HepG2 (cell line): ENCODE measurements around the gene BSG. TPM values are rescaled to one million over a fixed set of nuclear protein-coding genes. Genes with fewer than 3 reads are reported as not detected.
A peak's percentile ranks its signal among the peaks of the same experiment; 100 is the strongest.

Source experiments
- ATAC-seq: fragments of 200-7000 bp; cut with Tn5 transposase; 3 replicates; pipeline ENCODE4 v1.9.1; 2020; ENCODE audit warnings: mild to moderate bottlenecking, moderate library complexity
- BruUV-seq: library from RNA; stranded (reverse); fragments of 400-500 nt; replicated peaks from 2 replicates; lab custom pipeline; 2021; lab: Mats Ljungman, UMichigan
- CTCF ChIA-PET: fragments of 300-600 bp; formaldehyde crosslinking; extraction: SDS; loops from one replicate; lab custom pipeline; 2021; ENCODE audit warnings: low total read pairs, inconsistent platforms, low intra/inter-chr PET ratio; lab: Yijun Ruan, JAX
- POLR2A ChIA-PET: fragments of 350-600 bp; sonication (Branson Sonifier 250); formaldehyde crosslinking; loops from one replicate; lab custom pipeline; 2020; ENCODE audit warnings: antibody characterized with exemption, inconsistent platforms; lab: Yijun Ruan, JAX
- DNase-seq: peaks from one replicate; pipeline ENCODE4 v3.0.0-alpha.2; 2015; ENCODE audit warnings: low spot score
- FAIRE-seq: peaks from 3 replicates; lab custom pipeline; 2011; peaks lifted over from hg19 to GRCh38; lab: Jason Lieb, UNC
- H2AFZ ChIP-seq: one replicate; pipeline ENCODE4 v1.6.1; 2011; ENCODE audit warnings: low read length, inconsistent platforms
- H3K27ac ChIP-seq: fragments of 300-600 bp; 3 replicates; pipeline ENCODE4 v1.8.0; 2011; ENCODE audit warnings: mixed run types, mild to moderate bottlenecking, mixed read lengths, low read length, inconsistent platforms; ENCODE audit not compliant: insufficient read depth; ENCODE audit errors: extremely low read length
- H3K27me3 ChIP-seq, 2 experiments: fragments of 200-600 bp in 1 of 2; 2 replicates in 1 of 2; 3 replicates in 1 of 2; pipeline versions ENCODE4 v1.6.0 to v1.8.0; 2011; ENCODE audit warnings: low read length in 2 of 2, mild to moderate bottlenecking in 2 of 2, moderate library complexity in 2 of 2, inconsistent platforms in 1 of 2; ENCODE audit not compliant: insufficient read depth in 2 of 2, control insufficient read depth in 1 of 2
- H3K36me3 ChIP-seq, 2 experiments: fragments of 200-600 bp in 1 of 2; replicated peaks in 1 of 2; 2 replicates in 1 of 2; 3 replicates in 1 of 2; pipeline versions ENCODE4 v1.5.1 to v1.8.0; 2011; ENCODE audit warnings: low read length in 2 of 2, inconsistent platforms in 1 of 2; ENCODE audit not compliant: insufficient read depth in 2 of 2, control insufficient read depth in 1 of 2
- H3K4me1 ChIP-seq: 2 replicates; pipeline ENCODE4 v1.5.1; 2012; ENCODE audit warnings: low read length, inconsistent platforms; ENCODE audit not compliant: insufficient read depth
- H3K4me2 ChIP-seq: 2 replicates; pipeline ENCODE4 v1.6.0; 2011; ENCODE audit warnings: low read depth, low read length, inconsistent platforms
- H3K4me3 ChIP-seq, 3 experiments: fragments of 200-600 bp in 1 of 3; sonication (generic), shearing (Covaris generic) in 1 of 3; replicated peaks in 1 of 3; 2 replicates each; pipeline ENCODE4 v1.5.1; 2011 to 2016; ENCODE audit warnings: low read length in 3 of 3, inconsistent platforms in 2 of 3, low read depth in 2 of 3, mild to moderate bottlenecking in 2 of 3, control low read depth in 1 of 3, mixed read lengths in 1 of 3; ENCODE audit not compliant: insufficient read depth in 1 of 3
- H3K79me2 ChIP-seq: one replicate; pipeline ENCODE4 v1.6.1; 2011; ENCODE audit warnings: low read length, inconsistent platforms; ENCODE audit not compliant: insufficient read depth
- H3K9ac ChIP-seq: 2 replicates; pipeline ENCODE4 v1.6.0; 2011; ENCODE audit warnings: mild to moderate bottlenecking, low read depth, low read length, inconsistent platforms; ENCODE audit not compliant: insufficient read depth
- H3K9me3 ChIP-seq: 2 replicates; pipeline ENCODE4 v1.5.1; 2012; ENCODE audit warnings: mild to moderate bottlenecking, low read length
- H4K20me1 ChIP-seq: 2 replicates; pipeline ENCODE4 v1.6.0; 2011; ENCODE audit warnings: inconsistent platforms, mild to moderate bottlenecking, low read length, moderate library complexity; ENCODE audit not compliant: insufficient read depth
- ADNP ChIP-seq: sonication (generic); formaldehyde crosslinking; IDR thresholded peaks from 2 replicates; pipeline ENCODE4 v1.4.0; 2020; ENCODE audit warnings: missing genetic modification reagents
- EP300 ChIP-seq, 3 experiments: sonication (generic) in 1 of 3; formaldehyde crosslinking in 1 of 3; IDR thresholded peaks; 2 replicates each; pipeline versions ENCODE4 v1.5.1 to v1.6.1; 2011 to 2020; ENCODE audit warnings: low read depth in 2 of 3, low read length in 2 of 3, borderline replicate concordance in 1 of 3, improper control_type of control experiment in 1 of 3, mild to moderate bottlenecking in 1 of 3, missing genetic modification reagents in 1 of 3, moderate library complexity in 1 of 3
- GATAD2A ChIP-seq: IDR thresholded peaks from 2 replicates; pipeline ENCODE4 v1.6.1; 2016
- MTA1 ChIP-seq: sonication (generic); formaldehyde crosslinking; IDR thresholded peaks from 2 replicates; pipeline ENCODE4 v1.4.0; 2020; ENCODE audit warnings: missing genetic modification reagents, mild to moderate bottlenecking, borderline replicate concordance
- NR2F2 ChIP-seq: IDR thresholded peaks from 2 replicates; pipeline ENCODE4 v1.6.1; 2012; ENCODE audit warnings: low read depth, inconsistent platforms, borderline replicate concordance
- PPARG ChIP-seq: conservative IDR thresholded peaks from 2 replicates; pipeline ENCODE4 v1.6.1; 2016; ENCODE audit warnings: missing biosample characterization, missing genetic modification reagents
- RNF219 ChIP-seq: sonication (generic); formaldehyde crosslinking; IDR thresholded peaks from 2 replicates; pipeline ENCODE4 v1.5.0; 2020; ENCODE audit warnings: mild to moderate bottlenecking, missing genetic modification reagents
- SALL1 ChIP-seq: sonication (generic); formaldehyde crosslinking; IDR thresholded peaks from 2 replicates; pipeline ENCODE4 v1.8.0; 2022; ENCODE audit warnings: mild to moderate bottlenecking, missing genetic modification reagents
- SPEN ChIP-seq: sonication (generic); formaldehyde crosslinking; IDR thresholded peaks from 2 replicates; pipeline ENCODE4 v1.5.1; 2020; ENCODE audit warnings: low read depth, mild to moderate bottlenecking, missing genetic modification reagents
- TBX3 ChIP-seq: fragments of 450-650 bp; IDR thresholded peaks from 2 replicates; pipeline ENCODE4 v1.6.1; 2017; ENCODE audit warnings: antibody characterized with exemption, mild to moderate bottlenecking, inconsistent platforms, borderline replicate concordance
- TCF7L2 ChIP-seq: IDR thresholded peaks from 2 replicates; pipeline ENCODE4 v1.6.1; 2011; ENCODE audit warnings: mild to moderate bottlenecking, low read depth, low read length, moderate library complexity
- YEATS4 ChIP-seq: sonication (generic); formaldehyde crosslinking; IDR thresholded peaks from 2 replicates; pipeline ENCODE4 v1.4.0; 2020; ENCODE audit warnings: missing genetic modification reagents, borderline replicate concordance
- ZBTB38 ChIP-seq: sonication (generic); formaldehyde crosslinking; IDR thresholded peaks from 2 replicates; pipeline ENCODE4 v1.5.1; 2020; ENCODE audit warnings: mild to moderate bottlenecking, missing genetic modification reagents
- ZFY ChIP-seq: sonication (generic); formaldehyde crosslinking; IDR thresholded peaks from 2 replicates; pipeline ENCODE4 v1.4.0; 2020; ENCODE audit warnings: missing genetic modification reagents
- ZMYM3 ChIP-seq: sonication (generic); formaldehyde crosslinking; IDR thresholded peaks from 2 replicates; pipeline ENCODE4 v1.5.1; 2020; ENCODE audit warnings: mild to moderate bottlenecking, missing genetic modification reagents
- ZNF431 ChIP-seq: sonication (generic); formaldehyde crosslinking; IDR thresholded peaks from 2 replicates; pipeline ENCODE4 v1.9.0; 2022; ENCODE audit warnings: missing genetic modification reagents, low read depth, mild to moderate bottlenecking, borderline replicate concordance
- ZNF724P ChIP-seq: sonication (generic); formaldehyde crosslinking; IDR thresholded peaks from 2 replicates; pipeline ENCODE4 v1.8.0; 2022; ENCODE audit warnings: missing genetic modification reagents, borderline replicate concordance
- ZNF772 ChIP-seq: sonication (generic); formaldehyde crosslinking; IDR thresholded peaks from 2 replicates; pipeline ENCODE4 v1.5.0; 2020; ENCODE audit warnings: mild to moderate bottlenecking, missing genetic modification reagents
- ZNF83 ChIP-seq: sonication (generic); formaldehyde crosslinking; IDR thresholded peaks from 2 replicates; pipeline ENCODE4 v1.4.0; 2020; ENCODE audit warnings: missing genetic modification reagents, mild to moderate bottlenecking, borderline replicate concordance
- ZSCAN9 ChIP-seq: IDR thresholded peaks from 2 replicates; pipeline ENCODE4 v1.6.1; 2016; ENCODE audit warnings: borderline replicate concordance
- WGBS: methylation state at CpG from one replicate; pipeline ENCODE4 v1.1.6; 2017; ENCODE audit warnings: low lambda C conversion rate; 5-methylcytosine and 5-hydroxymethylcytosine counted together
- in situ Hi-C: cut with HindIII; loops from 2 replicates; pipeline ENCODE4 v1.10.0; 2017; ENCODE audit warnings: low pct_unique_long_range_greater_than_20kb; ENCODE audit not compliant: extremely low pct_ligation_motif_present
- intact Hi-C: fragments of 100-400 bp; cut with micrococcal nuclease; formaldehyde crosslinking; loops from one replicate; pipeline ENCODE4 v1.10.0; 2022; ENCODE audit not compliant: unreplicated experiment
- polyA plus RNA-seq, 8 experiments: library from polyadenylated mRNA; depleted of rRNA in 3 of 8; stranded (reverse) in 7 of 8; unstranded in 1 of 8; fragments of >200 nt; fragmentation: Illumina TruSeq in 4 of 8; extraction: Trizol in 4 of 8; gene quantifications; 2 replicates each; pipeline versions ENCODE4 v1.2.1 to v1.2.3, GENCODE V29; 2011 to 2016; ENCODE audit warnings: low read depth in 4 of 8, missing spikeins in 1 of 8, mixed read lengths in 1 of 8; ENCODE audit not compliant: insufficient read depth in 1 of 8
- total RNA-seq, 5 experiments: library from RNA; depleted of rRNA; stranded (reverse); fragments of >200 nt; fragmentation: Illumina TruSeq; extraction: Trizol; gene quantifications; 2 replicates each; pipeline ENCODE4 v1.2.3, GENCODE V29; 2016; ENCODE audit warnings: low read depth in 1 of 5

BSG gene
- total and polyA plus RNA-seq, 2 of the 13 experiments (the other 11 are each of a cell fraction or from before 2014, with no cell fraction given) = 309 to 754 TPM

GRCh38 chr19:556611-557382 lies 15.6 kb upstream of the BSG start (continued):
- TF ChIP-seq TBX3 (no peak), ZSCAN9 (CRISPR knock-in tag) (no peak), TCF7L2 (no peak), ZNF724P (CRISPR knock-in tag) (0 out of 2 replicates have a peak, but pooled peaks have one; percentile 30)

GRCh38 chr19:558770-559439 lies 13.5 kb upstream of the BSG start:
- no peak for FAIRE-seq
- no peak for ATAC-seq
- Histone ChIP-seq H3K4me2 (peak overlapping the region; percentile 47), H3K27ac (peak overlapping the region; percentile 52), H3K4me1 (peaks cover 55% of the 10 kb centered on the region), H3K79me2 (no peaks in the 10 kb centered on the region), H4K20me1 (no peaks in the 10 kb centered on the region), H3K4me3 (no peak overlapping the region), H2AFZ (no peak overlapping the region), H3K36me3 (no peaks in the 10 kb centered on the region), H3K9ac (peak overlapping the region; percentile 29; the same call in 1 of the 2 replicates), H3K27me3 (no peaks in the 10 kb centered on the region; a peak in 1 of 5 replicates), H3K9me3 (no peaks in the 10 kb centered on the region)
- in situ Hi-C loops = no loop called here
- POLR2A ChIA-PET = no interaction called here
- WGBS = 49% methylated on average over 7 of the region's 21 CpGs
- peak; percentile 23 for DNase-seq
- BruUV-seq = no TSS peak
- intact Hi-C loops = no loop called here
- CTCF ChIA-PET = no interaction called here
- TF ChIP-seq NR2F2 (0 out of 2 replicates have a peak, but pooled peaks have one; percentile 20), ZMYM3 (CRISPR knock-in tag) (peak; percentile 63; the same call in 1 of the 2 replicates), ADNP (CRISPR knock-in tag) (no peak), ZNF772 (CRISPR knock-in tag) (no peak), YEATS4 (CRISPR knock-in tag) (peak; percentile 32; the same call in 1 of the 2 replicates), ZFY (CRISPR knock-in tag) (peak; percentile 55; the same call in 1 of the 2 replicates), ZNF431 (CRISPR knock-in tag) (peak; percentile 61), RNF219 (CRISPR knock-in tag) (no peak), GATAD2A (CRISPR knock-in tag) (peak; percentile 56; the same call in 1 of the 2 replicates), EP300 (IDR thresholded peaks at IDR 0.05; ENCODE audit: low read depth in 2 of 2, low read length in 2 of 2) (peak in 1 of 2 experiments; percentile 71; a peak in 1 of 4 replicates), EP300 (CRISPR knock-in tag; IDR thresholded peaks at IDR 0.05; ENCODE audit: borderline replicate concordance) (no peak), SPEN (CRISPR knock-in tag) (peak; percentile 78), SALL1 (CRISPR knock-in tag) (peak; percentile 68; the same call in 1 of the 2 replicates), ZNF83 (CRISPR knock-in tag) (no peak), MTA1 (CRISPR knock-in tag) (0 out of 2 replicates have a peak, but pooled peaks have one; percentile 43), ZBTB38 (CRISPR knock-in tag) (peak; percentile 50; the same call in 1 of the 2 replicates), PPARG (peak; percentile 60; the same call in 1 of the 2 replicates)
